Epithelial cell of esophagus (primary cell): ENCODE results near the gene YIPF3.

ENCODE experiments used
- DNase-seq: peaks from one replicate; pipeline ENCODE4 v3.0.0; 2010; ENCODE audit warnings: low read depth
- H3K4me3 ChIP-seq: 2 replicates; pipeline ENCODE4 v1.5.1; 2011; ENCODE audit warnings: mild to moderate bottlenecking, low read length, control low read depth
- CTCF ChIP-seq: IDR thresholded peaks from 2 replicates; pipeline ENCODE4 v1.5.1; 2011; ENCODE audit warnings: low read depth, mild to moderate bottlenecking, low read length, control low read depth, inconsistent platforms; ENCODE audit not compliant: insufficient read depth; ENCODE audit errors: missing control alignments

Gene YIPF3

GRCh38 chr6:43517505-43518357 is 1.0 kb upstream of the YIPF3 start:
- no peak for TF ChIP-seq CTCF

GRCh38 chr6:43516367-43516696 is 394 bp downstream of the YIPF3 start:
- H3K4me3 ChIP-seq: peak overlapping the region; percentile 98
- TF ChIP-seq CTCF: no peak
- no peak for DNase-seq

More at GRCh38 chr6:43517505-43518357, 1.0 kb upstream of the YIPF3 start:
- peak; percentile 27 for DNase-seq
- H3K4me3 ChIP-seq: peak overlapping the region; percentile 98

- no peak for TF ChIP-seq CTCF
- H3K4me3 ChIP-seq: peak overlapping the region; percentile 98
- no peak for DNase-seq
Measured at GRCh38 chr6:43515808-43516207, 918 bp downstream of the YIPF3 start.

- DNase-seq: no peak
- TF ChIP-seq CTCF: no peak
- H3K4me3 ChIP-seq: no peak overlapping the region
Measured at GRCh38 chr6:43511824-43512415, 4.8 kb downstream of the YIPF3 start.

- TF ChIP-seq CTCF: no peak
- DNase-seq: no peak
- H3K4me3 ChIP-seq: peak overlapping the region; percentile 53
Measured at GRCh38 chr6:43510827-43511163, 5.9 kb downstream of the YIPF3 start.

GRCh38 chr6:43509984-43510826 is 6.5 kb downstream of the YIPF3 start, which contains the start of gene LRRC73:
LRRC73 (minus strand) TSS chr6:43510346; CDS start chr6:43509785, 561 bp downstream.
- DNase-seq: peak; percentile 78
- peak within 1 kb of the TSS; percentile 53 for H3K4me3 ChIP-seq
- no peak for TF ChIP-seq CTCF
